ENCODE results near the gene KHDC4. TPM values are rescaled to one million over a fixed set of nuclear protein-coding genes. Genes with fewer than 3 reads are reported as not detected.

KHDC4 gene
- total and polyA plus RNA-seq, 2 donors (not counting 3 experiments of a cell fraction or from before 2014, with no cell fraction given): 47.9 to 54.1 TPM

- Histone ChIP-seq H3K79me2 (ENCODE audit: control insufficient read depth, insufficient read depth, low read length) (peaks cover 53% of the 10 kb centered on the region), H3K4me3 (replicated peaks in 1 of 3; ENCODE audit: insufficient read depth in 1 of 3, low read depth in 1 of 3, low read length in 3 of 3) (no peak overlapping the region), H2AFZ (ENCODE audit: low read depth, low read length) (no peak overlapping the region), H3K4me1 (ENCODE audit: control insufficient read depth, extremely low read depth, insufficient read depth, low read length) (peaks cover 10% of the 10 kb centered on the region), H3K4me2 (ENCODE audit: insufficient read depth, low read length) (no peak overlapping the region), H4K20me1 (replicated peaks; ENCODE audit: control insufficient read depth, extremely low read depth, insufficient read depth, low read length) (peaks cover 4% of the 10 kb centered on the region), H3K9ac (replicated peaks; ENCODE audit: extremely low read depth, insufficient read depth, low read length) (no peak overlapping the region), H3K27me3 (ENCODE audit: control insufficient read depth in 2 of 2, insufficient read depth in 2 of 2, low read length in 2 of 2) (no peaks in the 10 kb centered on the region), H3K27ac (ENCODE audit: insufficient read depth, low read depth, low read length) (no peak overlapping the region), H3K9me1 (replicated peaks; ENCODE audit: control insufficient read depth, extremely low read depth, insufficient read depth, low read length) (no peaks in the 10 kb centered on the region), H3K36me3 (ENCODE audit: control insufficient read depth in 2 of 2, extremely low read depth in 1 of 2, insufficient read depth in 2 of 2, low read length in 2 of 2) (peaks cover 42 to 56% of the 10 kb centered on the region in 2 experiments), H3K9me3 (replicated peaks; ENCODE audit: control insufficient read depth, insufficient read depth, low read length) (no peaks in the 10 kb centered on the region)
- CTCF ChIA-PET: no interaction called here
- dilution Hi-C loops (cut with MboI; ENCODE audit: extremely low pct_ligation_motif_present, low sequenced_read_pairs): no loop called here
- FAIRE-seq: no peak
- TF ChIP-seq GATA2 (IDR thresholded peaks at IDR 0.05; ENCODE audit: insufficient read depth, insufficient read length, low read depth, low read length) (no peak), MYC (IDR thresholded peaks at IDR 0.05; ENCODE audit: low read depth, low read length) (no peak), EZH2 (IDR thresholded peaks at IDR 0.05; ENCODE audit: borderline replicate concordance, low read depth, low read length, severe bottlenecking) (no peak), CTCF (IDR thresholded peaks at IDR 0.05; ENCODE audit: extremely low read depth in 1 of 2, insufficient read depth in 1 of 2, low read depth in 1 of 2, low read length in 2 of 2) (no peak), FOS (IDR thresholded peaks at IDR 0.05; ENCODE audit: borderline replicate concordance, insufficient read depth, low read length) (no peak), POLR2A (IDR thresholded peaks at IDR 0.05; ENCODE audit: low read depth, low read length) (no peak), JUN (IDR thresholded peaks at IDR 0.05; ENCODE audit: borderline replicate concordance, insufficient read depth, insufficient read length, low read depth) (no peak), POLR2AphosphoS5 (IDR thresholded peaks at IDR 0.05; ENCODE audit: insufficient read depth, low read depth, low read length) (no peak)
- TF ChIP-seq, protein P1, sequence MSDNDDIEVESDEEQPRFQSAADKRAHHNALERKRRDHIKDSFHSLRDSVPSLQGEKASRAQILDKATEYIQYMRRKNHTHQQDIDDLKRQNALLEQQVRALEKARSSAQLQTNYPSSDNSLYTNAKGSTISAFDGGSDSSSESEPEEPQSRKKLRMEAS (IDR thresholded peaks at IDR 0.05; ENCODE audit: insufficient read depth, insufficient read length): no peak
- intact Hi-C loops (cut with micrococcal nuclease): no loop called here
- POLR2A ChIA-PET: no interaction called here
- DNase-seq (ENCODE audit: low read depth, low spot score): no peak
- no TSS peak for BruUV-seq (replicated peaks)
Measured at GRCh38 chr1:155925506-155925905, 8.7 kb downstream of the KHDC4 start.

Measured in endothelial cell of umbilical vein (primary cell).